SKM-1 treated with dmso at 0.1 percent for 144 hours (cell line): ENCODE results near the gene FCGR2B.
"Not testable (repeated sequence)": the region's sequence is repeated elsewhere in the genome, so short reads cannot be mapped to it uniquely, and the experiment has no call there.

Source experiments
- DNase-seq: peaks from one replicate; lab custom pipeline; 2025; ENCODE audit not compliant: unreplicated experiment; lab: John Stamatoyannopoulos, UW

FCGR2B gene

GRCh38 chr1:161647507-161648360 lies 15.2 kb upstream of the FCGR2B start:
- DNase-seq = not testable (repeated sequence)

GRCh38 chr1:161653541-161653940 lies 9.4 kb upstream of the FCGR2B start:
- DNase-seq = not testable (repeated sequence)

- DNase-seq = not testable (repeated sequence)
Observed at GRCh38 chr1:161653971-161654370, 9.0 kb upstream of the FCGR2B start.

- not testable (repeated sequence) for DNase-seq
Observed at GRCh38 chr1:161658524-161658923, 4.4 kb upstream of the FCGR2B start.

GRCh38 chr1:161661660-161662311 lies 1.2 kb upstream of the FCGR2B start:
- DNase-seq = not testable (repeated sequence)

- DNase-seq = not testable (repeated sequence)
Observed at GRCh38 chr1:161663569-161663968, 626 bp downstream of the FCGR2B start.

GRCh38 chr1:161664689-161665088 lies 1.7 kb downstream of the FCGR2B start:
- DNase-seq = not testable (repeated sequence)

- DNase-seq = not testable (repeated sequence)
Observed at GRCh38 chr1:161671045-161672020, 8.4 kb downstream of the FCGR2B start.

- DNase-seq = not testable (repeated sequence)
Observed at GRCh38 chr1:161673437-161673836, 10.5 kb downstream of the FCGR2B start.

GRCh38 chr1:161674447-161674846 lies 11.5 kb downstream of the FCGR2B start:
- not testable (repeated sequence) for DNase-seq

- DNase-seq = not testable (repeated sequence)
Observed at GRCh38 chr1:161674908-161675307, 12.0 kb downstream of the FCGR2B start.

GRCh38 chr1:161676441-161676840 lies 13.5 kb downstream of the FCGR2B start:
- DNase-seq = no peak

- no peak for DNase-seq
Observed at GRCh38 chr1:161676958-161677689, 14.2 kb downstream of the FCGR2B start.

GRCh38 chr1:161678500-161678899 lies 15.6 kb downstream of the FCGR2B start:
- no peak for DNase-seq

GRCh38 chr1:161681879-161682278 lies 18.9 kb downstream of the FCGR2B start:
- no peak for DNase-seq

GRCh38 chr1:161688946-161689345 lies 26.0 kb downstream of the FCGR2B start:
- no peak for DNase-seq

GRCh38 chr1:161691846-161692245 lies 28.9 kb downstream of the FCGR2B start:
- no peak for DNase-seq

GRCh38 chr1:161693020-161693712 lies 30.2 kb downstream of the FCGR2B start:
- not testable (repeated sequence) for DNase-seq

- not testable (repeated sequence) for DNase-seq
Observed at GRCh38 chr1:161698302-161698701, 35.4 kb downstream of the FCGR2B start.

GRCh38 chr1:161702250-161702649 lies 39.3 kb downstream of the FCGR2B start:
- no peak for DNase-seq
